IPS-NIHi7 (cell line): ENCODE data around the gene DERA.
"Not testable (repeated sequence)": the region's sequence is repeated elsewhere in the genome, so short reads cannot be mapped to it uniquely, and the experiment has no call there.

ENCODE experiments used
- DNase-seq: peaks from one replicate; pipeline ENCODE4 v3.0.0; 2012; ENCODE audit warnings: mixed read lengths; ENCODE audit errors: extremely low spot score

Gene DERA

GRCh38 chr12:15910864-15911721 is at the start of gene DERA:
Gene DERA (plus strand): TSS chr12:15911332. CDS start chr12:15911384, 52 bp downstream.
- DNase-seq, result peak; percentile 88

GRCh38 chr12:15861404-15861803 is 49.7 kb upstream of the DERA start:
- no peak for DNase-seq

GRCh38 chr12:15862840-15863239 is 48.3 kb upstream of the DERA start:
- no peak for DNase-seq

GRCh38 chr12:15863372-15863771 is 47.8 kb upstream of the DERA start:
- DNase-seq, result no peak

GRCh38 chr12:15863984-15864383 is 47.1 kb upstream of the DERA start:
- DNase-seq, result no peak

- no peak for DNase-seq
Measured at GRCh38 chr12:15868186-15868585, 42.9 kb upstream of the DERA start.

- no peak for DNase-seq
Measured at GRCh38 chr12:15873556-15873955, 37.6 kb upstream of the DERA start.

GRCh38 chr12:15874556-15875145 is 36.5 kb upstream of the DERA start:
- DNase-seq, result not testable (repeated sequence)

- DNase-seq, result no peak
Measured at GRCh38 chr12:15875863-15876262, 35.3 kb upstream of the DERA start.

GRCh38 chr12:15879413-15879812 is 31.7 kb upstream of the DERA start:
- no peak for DNase-seq

GRCh38 chr12:15880721-15881120 is 30.4 kb upstream of the DERA start:
- DNase-seq, result no peak

GRCh38 chr12:15882118-15882971 is 28.8 kb upstream of the DERA start, which contains the start of gene STRAP:
Gene STRAP (plus strand): TSS chr12:15882387. CDS start chr12:15882708, 321 bp downstream.
- peak; percentile 94 for DNase-seq

GRCh38 chr12:15883536-15883935 is 27.6 kb upstream of the DERA start:
- no peak for DNase-seq

- no peak for DNase-seq
Measured at GRCh38 chr12:15886372-15887042, 24.6 kb upstream of the DERA start.

GRCh38 chr12:15887043-15887817 is 23.9 kb upstream of the DERA start:
- DNase-seq, result no peak

- DNase-seq, result no peak
Measured at GRCh38 chr12:15892645-15893259, 18.4 kb upstream of the DERA start.

GRCh38 chr12:15893260-15893659 is 17.9 kb upstream of the DERA start:
- DNase-seq, result no peak

- no peak for DNase-seq
Measured at GRCh38 chr12:15896867-15897266, 14.3 kb upstream of the DERA start.

GRCh38 chr12:15897433-15897832 is 13.7 kb upstream of the DERA start:
- no peak for DNase-seq

GRCh38 chr12:15899282-15899870 is 11.8 kb upstream of the DERA start:
- DNase-seq, result no peak
